ENCODE results near the gene MFAP5.
A peak's percentile ranks its signal among the peaks of the same experiment; 100 is the strongest.

Gene MFAP5, protein sequence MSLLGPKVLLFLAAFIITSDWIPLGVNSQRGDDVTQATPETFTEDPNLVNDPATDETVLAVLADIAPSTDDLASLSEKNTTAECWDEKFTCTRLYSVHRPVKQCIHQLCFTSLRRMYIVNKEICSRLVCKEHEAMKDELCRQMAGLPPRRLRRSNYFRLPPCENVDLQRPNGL

GRCh38 chr12:8662593-8662992, at the start of gene MFAP5:
Gene MFAP5, minus strand, starts transcription at chr12:8662826. Its CDS starts 722 bp downstream, at chr12:8662104.
- no peak within 1 kb of the TSS for H3K4me3 ChIP-seq (replicated peaks; ENCODE audit: low read depth, low read length)
- no peak for DNase-seq (ENCODE audit: extremely low read depth, low read depth)
- TF ChIP-seq, protein P1, sequence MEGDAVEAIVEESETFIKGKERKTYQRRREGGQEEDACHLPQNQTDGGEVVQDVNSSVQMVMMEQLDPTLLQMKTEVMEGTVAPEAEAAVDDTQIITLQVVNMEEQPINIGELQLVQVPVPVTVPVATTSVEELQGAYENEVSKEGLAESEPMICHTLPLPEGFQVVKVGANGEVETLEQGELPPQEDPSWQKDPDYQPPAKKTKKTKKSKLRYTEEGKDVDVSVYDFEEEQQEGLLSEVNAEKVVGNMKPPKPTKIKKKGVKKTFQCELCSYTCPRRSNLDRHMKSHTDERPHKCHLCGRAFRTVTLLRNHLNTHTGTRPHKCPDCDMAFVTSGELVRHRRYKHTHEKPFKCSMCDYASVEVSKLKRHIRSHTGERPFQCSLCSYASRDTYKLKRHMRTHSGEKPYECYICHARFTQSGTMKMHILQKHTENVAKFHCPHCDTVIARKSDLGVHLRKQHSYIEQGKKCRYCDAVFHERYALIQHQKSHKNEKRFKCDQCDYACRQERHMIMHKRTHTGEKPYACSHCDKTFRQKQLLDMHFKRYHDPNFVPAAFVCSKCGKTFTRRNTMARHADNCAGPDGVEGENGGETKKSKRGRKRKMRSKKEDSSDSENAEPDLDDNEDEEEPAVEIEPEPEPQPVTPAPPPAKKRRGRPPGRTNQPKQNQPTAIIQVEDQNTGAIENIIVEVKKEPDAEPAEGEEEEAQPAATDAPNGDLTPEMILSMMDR (IDR thresholded peaks at IDR 0.05; ENCODE audit: low read depth, low read length, missing control alignments): no peak

DNA sequence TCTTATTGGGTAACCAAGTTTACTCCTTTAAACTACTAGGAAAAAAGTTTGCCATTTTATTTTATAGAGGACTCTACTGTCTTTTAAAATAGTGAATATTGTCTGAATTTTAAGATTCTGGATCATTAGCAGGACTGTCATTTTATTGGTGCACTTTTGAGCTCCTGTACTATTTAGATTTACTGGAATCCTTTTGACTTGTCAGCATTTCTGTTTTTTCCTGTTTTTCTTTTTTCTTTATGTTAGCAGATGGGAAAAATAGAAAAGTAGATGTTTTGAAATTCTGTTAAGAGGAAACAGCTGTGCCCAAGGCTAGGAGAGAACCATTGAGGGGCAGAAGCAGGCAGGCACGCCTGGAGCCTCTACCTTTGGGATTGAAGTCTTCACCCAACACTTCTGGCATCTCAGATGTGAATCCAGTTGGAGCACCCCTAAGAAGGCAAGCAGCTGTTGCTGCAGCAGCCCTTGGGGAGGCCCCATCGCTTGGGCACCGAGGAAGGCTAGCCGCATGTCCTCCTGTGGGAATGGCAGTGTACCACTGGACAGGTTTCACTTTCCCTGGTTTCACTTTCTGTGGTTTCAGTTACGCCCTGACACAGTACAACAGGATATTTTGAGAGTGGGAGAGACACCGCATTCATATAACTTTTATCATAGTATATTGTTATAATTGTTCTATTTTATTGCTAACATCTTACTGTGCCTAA, 46.7 kb upstream of the MFAP5 start:
- TF ChIP-seq, protein P1 (IDR thresholded peaks at IDR 0.05; ENCODE audit: low read depth, low read length, missing control alignments): no peak
- DNase-seq (ENCODE audit: extremely low read depth, low read depth): no peak
- peak overlapping the region; percentile 2; the same call in 1 of the 2 replicates for H3K4me3 ChIP-seq (replicated peaks; ENCODE audit: low read depth, low read length)

DNA sequence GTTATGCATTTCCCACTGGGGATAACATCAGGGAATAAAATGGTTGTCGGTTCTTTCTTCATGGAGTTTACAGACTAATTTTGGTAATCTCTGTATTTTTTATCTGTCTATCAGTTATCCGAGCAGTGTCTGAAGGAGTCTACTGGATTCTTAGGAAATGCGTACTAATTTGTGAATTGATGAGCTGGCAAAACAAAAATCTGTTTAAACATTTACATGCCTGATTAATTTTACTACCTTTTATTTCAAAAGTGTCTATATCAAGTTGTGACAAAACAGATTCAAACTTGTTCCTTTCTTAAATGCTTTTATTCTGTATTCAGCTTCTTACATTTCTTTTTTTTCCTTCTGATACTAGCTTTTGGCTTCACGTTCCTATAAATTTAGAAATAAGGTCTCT, 39.5 kb upstream of the MFAP5 start:
- H3K4me3 ChIP-seq (replicated peaks; ENCODE audit: low read depth, low read length): no peak overlapping the region
- TF ChIP-seq, protein P1 (IDR thresholded peaks at IDR 0.05; ENCODE audit: low read depth, low read length, missing control alignments): no peak
- no peak for DNase-seq (ENCODE audit: extremely low read depth, low read depth)

- DNase-seq (ENCODE audit: extremely low read depth, low read depth): no peak
- TF ChIP-seq, protein P1 (IDR thresholded peaks at IDR 0.05; ENCODE audit: low read depth, low read length, missing control alignments): no peak
- no peak overlapping the region for H3K4me3 ChIP-seq (replicated peaks; ENCODE audit: low read depth, low read length)
These were observed 38.5 kb upstream of the MFAP5 start for GRCh38 chr12:8701046-8701660.

DNA sequence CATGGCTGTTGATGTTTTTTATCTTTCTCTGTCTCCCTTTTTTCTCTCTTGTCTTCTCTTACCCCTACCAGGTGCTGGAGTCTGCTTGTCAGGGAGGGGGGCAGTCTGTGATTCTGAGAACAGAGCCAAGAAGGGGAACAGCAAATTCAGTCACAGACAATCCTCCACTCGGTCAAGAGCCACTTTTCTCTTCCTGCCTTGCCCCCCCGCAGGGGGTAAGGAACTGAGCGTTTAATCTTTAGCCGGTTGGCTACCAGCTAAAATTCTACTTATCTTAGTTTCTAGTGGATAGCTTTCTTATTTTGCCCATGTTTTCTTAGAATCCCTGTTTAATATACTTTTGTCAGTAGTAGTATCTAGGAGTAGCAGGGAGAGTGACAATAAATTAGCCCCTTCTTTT, 37.1 kb upstream of the MFAP5 start:
- TF ChIP-seq, protein P1 (IDR thresholded peaks at IDR 0.05; ENCODE audit: low read depth, low read length, missing control alignments): no peak
- no peak for DNase-seq (ENCODE audit: extremely low read depth, low read depth)
- no peak overlapping the region; the same call in 1 of the 2 replicates for H3K4me3 ChIP-seq (replicated peaks; ENCODE audit: low read depth, low read length)

- H3K4me3 ChIP-seq (replicated peaks; ENCODE audit: low read depth, low read length): peak overlapping the region; percentile 71
- DNase-seq (ENCODE audit: extremely low read depth, low read depth): no peak
- TF ChIP-seq, protein P1 (IDR thresholded peaks at IDR 0.05; ENCODE audit: low read depth, low read length, missing control alignments): no peak
These were observed 36.3 kb upstream of the MFAP5 start for GRCh38 chr12:8698879-8699278.

All from HFF-Myc (cell line).